SU-DHL-6 (cell line): ENCODE measurements around the gene GPT2.

Source experiments
- H2AFZ ChIP-seq: fragments of 200-600 bp; sonication (generic); 2 replicates; pipeline ENCODE4 v1.6.1; 2014; ENCODE audit warnings: low read depth, mild to moderate bottlenecking, moderate library complexity, mixed read lengths, antibody characterized with exemption, low read length; ENCODE audit not compliant: severe bottlenecking
- H3F3A ChIP-seq: fragments of 200-600 bp; shearing (Covaris generic); 2 replicates; pipeline ENCODE4 v1.6.0; 2016; ENCODE audit warnings: antibody characterized with exemption, mild to moderate bottlenecking; ENCODE audit not compliant: insufficient read depth
- H3K27ac ChIP-seq: fragments of 200-600 bp; sonication (generic); 2 replicates; pipeline ENCODE4 v1.5.1; 2016; ENCODE audit warnings: low read depth, mild to moderate bottlenecking, low read length, moderate library complexity, mixed read lengths
- H3K27me3 ChIP-seq: fragments of 200-600 bp; sonication (generic), shearing (Covaris generic); 2 replicates; pipeline ENCODE4 v1.6.0; 2014; ENCODE audit warnings: mild to moderate bottlenecking, low read length
- H3K36me3 ChIP-seq: fragments of 200-600 bp; sonication (generic); 2 replicates; pipeline ENCODE4 v1.6.1; 2014; ENCODE audit warnings: mild to moderate bottlenecking, low read length, mixed read lengths
- H3K4me2 ChIP-seq: fragments of 300-600, 200-600 bp; shearing (Covaris generic), sonication (generic); 2 replicates; pipeline ENCODE4 v1.6.0; 2014; ENCODE audit warnings: low read length, low read depth, mild to moderate bottlenecking; ENCODE audit not compliant: poor library complexity, severe bottlenecking
- H3K4me3 ChIP-seq: fragments of 200-600 bp; sonication (generic); 2 replicates; pipeline ENCODE4 v1.5.1; 2014; ENCODE audit warnings: antibody characterized with exemption, low read length, mild to moderate bottlenecking, mixed read lengths; ENCODE audit not compliant: insufficient read depth, poor library complexity, severe bottlenecking
- H3K79me2 ChIP-seq: fragments of 200-600 bp; sonication (generic); 2 replicates; pipeline ENCODE4 v1.6.1; 2014; ENCODE audit warnings: mild to moderate bottlenecking, low read length, moderate library complexity; ENCODE audit not compliant: insufficient read depth
- H3K9ac ChIP-seq: fragments of 200-600 bp; sonication (generic); 2 replicates; pipeline ENCODE4 v1.7.0; 2014; ENCODE audit warnings: mild to moderate bottlenecking, low read length
- H3K9me2 ChIP-seq: fragments of 200-600 bp; sonication (generic); replicated peaks from 2 replicates; pipeline ENCODE4 v1.6.1; 2014; ENCODE audit warnings: low read length; ENCODE audit not compliant: insufficient read depth
- H3K9me3 ChIP-seq: fragments of 200-600 bp; sonication (generic); 2 replicates; pipeline ENCODE4 v1.6.1; 2014; ENCODE audit warnings: low read length, mixed read lengths; ENCODE audit not compliant: insufficient read depth
- H4K20me1 ChIP-seq: fragments of 200-600 bp; sonication (generic); 2 replicates; pipeline ENCODE4 v1.6.1; 2014; ENCODE audit warnings: low read depth, mild to moderate bottlenecking, antibody characterized with exemption, low read length, moderate library complexity, mixed read lengths
- CTCF ChIP-seq: fragments of 200-600 bp; sonication (generic); IDR thresholded peaks from one replicate; pipeline ENCODE4 v1.5.1; 2017; ENCODE audit warnings: antibody characterized with exemption, mild to moderate bottlenecking, low read length, moderate library complexity; ENCODE audit not compliant: insufficient read depth, poor library complexity, severe bottlenecking
- EZH2phosphoT487 ChIP-seq: fragments of 200-600 bp; sonication (generic), shearing (Covaris generic); conservative IDR thresholded peaks from 2 replicates; pipeline ENCODE4 v1.6.1; 2018; ENCODE audit warnings: mild to moderate bottlenecking, antibody characterized with exemption, low read length, moderate library complexity, mixed read lengths

The GPT2 gene

GRCh38 chr16:46903255-46903905 is 19.2 kb downstream of the GPT2 start:
- Histone ChIP-seq H3F3A (no peaks in the 10 kb centered on the region), H3K27me3 (no peaks in the 10 kb centered on the region), H3K4me2 (no peak overlapping the region), H3K27ac (no peak overlapping the region), H3K9ac (no peak overlapping the region), H2AFZ (no peak overlapping the region), H3K9me2 (no peaks in the 10 kb centered on the region), H3K36me3 (no peaks in the 10 kb centered on the region), H3K9me3 (no peaks in the 10 kb centered on the region), H3K4me3 (no peak overlapping the region), H3K79me2 (no peaks in the 10 kb centered on the region), H4K20me1 (no peaks in the 10 kb centered on the region)
- TF ChIP-seq EZH2phosphoT487 (no peak), CTCF (no peak)

- H3K27ac ChIP-seq = no peak overlapping the region
- H3K79me2 ChIP-seq = no peaks in the 10 kb centered on the region
- no peaks in the 10 kb centered on the region for H3K9me3 ChIP-seq
- no peak overlapping the region for H3K4me2 ChIP-seq
- no peak overlapping the region for H3K4me3 ChIP-seq
- H3K9me2 ChIP-seq = no peaks in the 10 kb centered on the region
- H3K9ac ChIP-seq = no peak overlapping the region
- no peaks in the 10 kb centered on the region for H4K20me1 ChIP-seq
- H3K27me3 ChIP-seq = no peaks in the 10 kb centered on the region
- H3K36me3 ChIP-seq = no peaks in the 10 kb centered on the region
- H3F3A ChIP-seq = no peaks in the 10 kb centered on the region
- TF ChIP-seq EZH2phosphoT487 (no peak), CTCF (no peak)
- no peak overlapping the region for H2AFZ ChIP-seq
Measured at GRCh38 chr16:46904471-46904870, 20.3 kb downstream of the GPT2 start.

- H4K20me1 ChIP-seq = no peaks in the 10 kb centered on the region
- no peak overlapping the region for H3K4me3 ChIP-seq
- TF ChIP-seq CTCF = no peak
- no peak for TF ChIP-seq EZH2phosphoT487
- no peaks in the 10 kb centered on the region for H3K9me2 ChIP-seq
- no peaks in the 10 kb centered on the region; the same call in 1 of the 2 replicates for H3K36me3 ChIP-seq
- H3K27ac ChIP-seq = no peak overlapping the region
- no peak overlapping the region for H3K4me2 ChIP-seq
- H3F3A ChIP-seq = no peaks in the 10 kb centered on the region
- no peaks in the 10 kb centered on the region for H3K27me3 ChIP-seq
- no peak overlapping the region for H3K9ac ChIP-seq
- H2AFZ ChIP-seq = no peak overlapping the region
- no peaks in the 10 kb centered on the region for H3K79me2 ChIP-seq
- no peaks in the 10 kb centered on the region for H3K9me3 ChIP-seq
Measured at GRCh38 chr16:46906360-46907060, 22.3 kb downstream of the GPT2 start.
